H9 (cell line): ENCODE measurements around the gene RPS26. TPM values are rescaled to one million over a fixed set of nuclear protein-coding genes. Genes with fewer than 3 reads are reported as not detected.

Experiments used
- DNase-seq: peaks from one replicate; pipeline ENCODE4 v3.0.0-alpha.2; 2017
- H2AFZ ChIP-seq: one replicate; pipeline ENCODE4 v1.6.1; 2013; ENCODE audit warnings: mild to moderate bottlenecking, low read length, control low read depth, moderate library complexity
- H2AK5ac ChIP-seq: 2 replicates; pipeline ENCODE4 v1.6.1; 2013; ENCODE audit warnings: low read length, control low read depth, mixed read lengths; ENCODE audit not compliant: insufficient read length
- H2BK120ac ChIP-seq: one replicate; pipeline ENCODE4 v1.6.1; 2013; ENCODE audit warnings: low read depth, mild to moderate bottlenecking, low read length, control low read depth, inconsistent platforms; ENCODE audit not compliant: poor library complexity, severe bottlenecking
- H2BK12ac ChIP-seq: 2 replicates; pipeline ENCODE4 v1.6.1; 2013; ENCODE audit warnings: low read length, control low read depth, mixed read lengths, low read depth; ENCODE audit not compliant: insufficient read length
- H2BK15ac ChIP-seq: 2 replicates; pipeline ENCODE4 v1.6.1; 2013; ENCODE audit warnings: low read depth, low read length, control low read depth
- H2BK20ac ChIP-seq: one replicate; pipeline ENCODE4 v1.6.1; 2013; ENCODE audit warnings: low read depth, mild to moderate bottlenecking, low read length, control low read depth, inconsistent platforms; ENCODE audit not compliant: poor library complexity, severe bottlenecking
- H2BK5ac ChIP-seq: 2 replicates; pipeline ENCODE4 v1.6.1; 2013; ENCODE audit warnings: low read length, control low read depth, mixed read lengths; ENCODE audit not compliant: insufficient read length
- H3K14ac ChIP-seq: 2 replicates; pipeline ENCODE4 v1.6.1; 2013; ENCODE audit warnings: low read length, control low read depth; ENCODE audit not compliant: insufficient read depth
- H3K18ac ChIP-seq: 2 replicates; pipeline ENCODE4 v1.6.1; 2013; ENCODE audit warnings: low read depth, mild to moderate bottlenecking, mixed read lengths, low read length, control low read depth; ENCODE audit not compliant: insufficient read length
- H3K23ac ChIP-seq: 2 replicates; pipeline ENCODE4 v1.6.1; 2013; ENCODE audit warnings: low read length, control low read depth, mixed read lengths, low read depth; ENCODE audit not compliant: insufficient read length
- H3K23me2 ChIP-seq: 2 replicates; pipeline ENCODE4 v1.6.1; 2013; ENCODE audit warnings: low read depth, mild to moderate bottlenecking, mixed read lengths, low read length, control low read depth; ENCODE audit not compliant: insufficient read length, poor library complexity, severe bottlenecking
- H3K27ac ChIP-seq: 2 replicates; pipeline ENCODE4 v1.5.1; 2013; ENCODE audit warnings: low read length, control low read depth, mixed read lengths, low read depth; ENCODE audit not compliant: insufficient read length
- H3K27me3 ChIP-seq: 2 replicates; pipeline ENCODE4 v1.6.1; 2013; ENCODE audit warnings: low read length, control low read depth, inconsistent platforms; ENCODE audit not compliant: insufficient read depth
- H3K4ac ChIP-seq: 2 replicates; pipeline ENCODE4 v1.6.1; 2013; ENCODE audit warnings: low read depth, mild to moderate bottlenecking, control low read depth, inconsistent platforms, low read length, moderate library complexity
- H3K4me1 ChIP-seq: 2 replicates; pipeline ENCODE4 v1.6.1; 2013; ENCODE audit warnings: low read length, control low read depth, inconsistent platforms; ENCODE audit not compliant: insufficient read depth
- H3K4me2 ChIP-seq: 2 replicates; pipeline ENCODE4 v1.6.1; 2013; ENCODE audit warnings: low read length, control low read depth, mixed read lengths; ENCODE audit not compliant: insufficient read length, insufficient read depth
- H3K56ac ChIP-seq: 2 replicates; pipeline ENCODE4 v1.6.1; 2013; ENCODE audit warnings: low read depth, mild to moderate bottlenecking, mixed read lengths, low read length, control low read depth; ENCODE audit not compliant: insufficient read length
- H3K79me1 ChIP-seq: 2 replicates; pipeline ENCODE4 v1.6.1; 2013; ENCODE audit warnings: low read depth, mild to moderate bottlenecking, moderate library complexity, low read length, control low read depth, inconsistent platforms; ENCODE audit not compliant: insufficient read depth, poor library complexity, severe bottlenecking
- H3K79me2 ChIP-seq: 2 replicates; pipeline ENCODE4 v1.6.1; 2013; ENCODE audit warnings: low read length, control low read depth, inconsistent platforms; ENCODE audit not compliant: insufficient read depth
- H3K9ac ChIP-seq: 2 replicates; pipeline ENCODE4 v1.6.1; 2013; ENCODE audit warnings: low read length, control low read depth, mixed read lengths; ENCODE audit not compliant: insufficient read length; ENCODE audit errors: extremely low read depth
- H3K9me3 ChIP-seq: one replicate; pipeline ENCODE4 v1.6.1; 2013; ENCODE audit warnings: low read depth, low read length, inconsistent platforms; ENCODE audit not compliant: control insufficient read depth
- H3T11ph ChIP-seq: one replicate; pipeline ENCODE4 v1.6.1; 2013; ENCODE audit warnings: mild to moderate bottlenecking, low read length, control low read depth, inconsistent platforms
- H4K20me1 ChIP-seq: one replicate; pipeline ENCODE4 v1.6.1; 2013; ENCODE audit not compliant: control insufficient read depth, insufficient read length, insufficient read depth
- H4K5ac ChIP-seq: 2 replicates; pipeline ENCODE4 v1.6.1; 2013; ENCODE audit warnings: low read depth, mild to moderate bottlenecking, mixed read lengths, low read length, control low read depth; ENCODE audit not compliant: insufficient read length
- H4K8ac ChIP-seq: replicated peaks from 2 replicates; pipeline ENCODE4 v1.6.1; 2013; ENCODE audit warnings: low read length, control low read depth, mixed read lengths, low read depth; ENCODE audit not compliant: insufficient read length
- H4K91ac ChIP-seq: 2 replicates; pipeline ENCODE4 v1.6.1; 2013; ENCODE audit warnings: low read depth, mild to moderate bottlenecking, moderate library complexity, mixed read lengths, low read length, control low read depth; ENCODE audit not compliant: insufficient read length
- H3K27ac Mint-ChIP-seq, 3 experiments: 2 replicates in 2 of 3; 3 replicates in 1 of 3; pipeline ENCODE4 v1.8.0; 2020 to 2021; ENCODE audit warnings: mixed read lengths in 3 of 3, mild to moderate bottlenecking in 1 of 3, moderate library complexity in 1 of 3
- H3K27me3 Mint-ChIP-seq: 2 replicates; pipeline ENCODE4 v1.8.0; 2021; ENCODE audit warnings: low read depth, mild to moderate bottlenecking, moderate library complexity, mixed read lengths
- H3K36me3 Mint-ChIP-seq, 3 experiments: 2 replicates in 2 of 3; 3 replicates in 1 of 3; pipeline ENCODE4 v1.8.0; 2020 to 2021; ENCODE audit warnings: low read depth in 3 of 3, mixed read lengths in 3 of 3; ENCODE audit not compliant: insufficient read depth in 1 of 3
- H3K4me1 Mint-ChIP-seq, 2 experiments: 2 replicates each; pipeline ENCODE4 v1.8.0; 2020; ENCODE audit warnings: mixed read lengths in 2 of 2
- H3K4me3 Mint-ChIP-seq, 2 experiments: 2 replicates in 1 of 2; 3 replicates in 1 of 2; pipeline ENCODE4 v1.8.0; 2020 to 2021; ENCODE audit warnings: mild to moderate bottlenecking in 2 of 2, mixed read lengths in 2 of 2, moderate library complexity in 1 of 2
- H3K9me3 Mint-ChIP-seq, 2 experiments: 2 replicates in 1 of 2; 3 replicates in 1 of 2; pipeline ENCODE4 v1.8.0; 2020; ENCODE audit warnings: mild to moderate bottlenecking in 2 of 2, mixed read lengths in 2 of 2, moderate library complexity in 1 of 2
- WGBS: extraction: QIAGEN DNeasy Blood & Tissue Kit; methylation state at CpG from one replicate; pipeline ENCODE4 v1.1.7; 2013; ENCODE audit warnings: missing lambda C conversion rate, low lambda C conversion rate, mixed read lengths; ENCODE audit not compliant: insufficient read length; ENCODE audit errors: extremely low coverage; 5-methylcytosine and 5-hydroxymethylcytosine counted together
- total RNA-seq: library from RNA; stranded (reverse); gene quantifications from 2 replicates; pipeline ENCODE4 v1.2.1, GENCODE V29; 2021
- TF ChIP-seq, protein P1 (sequence below): fragments of 200-600 bp; sonication (generic); conservative IDR thresholded peaks from 3 replicates; pipeline ENCODE4 v1.8.0; 2021; ENCODE audit warnings: antibody characterized with exemption, mild to moderate bottlenecking

Gene RPS26
- total RNA-seq, 1 experiment from 2014 or later: 51.9 TPM

DNA sequence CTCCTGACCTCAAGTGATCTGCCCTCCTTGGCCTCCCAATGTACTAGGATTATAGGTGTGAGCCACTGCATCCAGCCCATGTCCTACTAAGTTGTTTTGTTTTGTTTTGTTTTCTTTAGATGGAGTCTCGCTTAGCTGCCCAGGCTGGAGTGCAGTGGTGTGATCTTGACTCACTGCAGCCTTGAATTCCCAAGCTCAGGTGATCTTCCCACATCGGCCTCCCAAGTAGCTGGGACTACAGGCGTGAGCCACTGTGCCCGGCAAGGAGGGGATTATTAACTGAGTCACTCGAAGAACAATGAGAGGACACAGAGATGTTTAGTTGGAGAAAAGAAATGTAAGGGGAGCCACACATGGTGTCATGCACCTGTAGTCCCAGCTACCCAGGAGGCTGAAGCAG lies 20.3 kb downstream of the RPS26 start:
- H3K18ac ChIP-seq: no peak overlapping the region
- H3K9me3 ChIP-seq: no peaks in the 10 kb centered on the region
- H2AK5ac ChIP-seq: no peak overlapping the region
- no peak overlapping the region for H4K5ac ChIP-seq
- no peak overlapping the region for H3K56ac ChIP-seq
- no peak overlapping the region for H3K23ac ChIP-seq
- H3K4me1 ChIP-seq: no peaks in the 10 kb centered on the region
- H2BK12ac ChIP-seq: no peak overlapping the region
- no peak overlapping the region for H3K27ac ChIP-seq
- no peak overlapping the region for H3T11ph ChIP-seq
- no peak overlapping the region for H2AFZ ChIP-seq
- no peak overlapping the region for H3K4ac ChIP-seq
- no peak overlapping the region for H4K8ac ChIP-seq
- H3K23me2 ChIP-seq: no peaks in the 10 kb centered on the region
- no peak overlapping the region for H2BK120ac ChIP-seq
- H2BK5ac ChIP-seq: no peak overlapping the region
- Mint-ChIP-seq H3K9me3 (no peaks in the 10 kb centered on the region), H3K27ac (no peak overlapping the region), H3K4me1 (no peaks in the 10 kb centered on the region), H3K4me3 (no peak overlapping the region), H3K27me3 (no peaks in the 10 kb centered on the region), H3K36me3 (no peaks in the 10 kb centered on the region; a peak in 1 of 7 replicates)
- H3K4me2 ChIP-seq: no peak overlapping the region
- no peak overlapping the region for H2BK15ac ChIP-seq
- no CpG with 5 or more reads among the region's 5 CpGs for WGBS
- no peak overlapping the region for H2BK20ac ChIP-seq
- H3K14ac ChIP-seq: no peak overlapping the region
- H3K79me1 ChIP-seq: no peaks in the 10 kb centered on the region
- no peak for DNase-seq
- no peaks in the 10 kb centered on the region for H4K20me1 ChIP-seq
- H3K79me2 ChIP-seq: no peaks in the 10 kb centered on the region
- TF ChIP-seq, protein P1, sequence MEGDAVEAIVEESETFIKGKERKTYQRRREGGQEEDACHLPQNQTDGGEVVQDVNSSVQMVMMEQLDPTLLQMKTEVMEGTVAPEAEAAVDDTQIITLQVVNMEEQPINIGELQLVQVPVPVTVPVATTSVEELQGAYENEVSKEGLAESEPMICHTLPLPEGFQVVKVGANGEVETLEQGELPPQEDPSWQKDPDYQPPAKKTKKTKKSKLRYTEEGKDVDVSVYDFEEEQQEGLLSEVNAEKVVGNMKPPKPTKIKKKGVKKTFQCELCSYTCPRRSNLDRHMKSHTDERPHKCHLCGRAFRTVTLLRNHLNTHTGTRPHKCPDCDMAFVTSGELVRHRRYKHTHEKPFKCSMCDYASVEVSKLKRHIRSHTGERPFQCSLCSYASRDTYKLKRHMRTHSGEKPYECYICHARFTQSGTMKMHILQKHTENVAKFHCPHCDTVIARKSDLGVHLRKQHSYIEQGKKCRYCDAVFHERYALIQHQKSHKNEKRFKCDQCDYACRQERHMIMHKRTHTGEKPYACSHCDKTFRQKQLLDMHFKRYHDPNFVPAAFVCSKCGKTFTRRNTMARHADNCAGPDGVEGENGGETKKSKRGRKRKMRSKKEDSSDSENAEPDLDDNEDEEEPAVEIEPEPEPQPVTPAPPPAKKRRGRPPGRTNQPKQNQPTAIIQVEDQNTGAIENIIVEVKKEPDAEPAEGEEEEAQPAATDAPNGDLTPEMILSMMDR: no peak
- H3K9ac ChIP-seq: no peak overlapping the region
- no peak overlapping the region for H4K91ac ChIP-seq
- no peaks in the 10 kb centered on the region for H3K27me3 ChIP-seq
